Stimulated activated CD8-positive, alpha-beta memory T cell treated with anti-CD3 and anti-CD28 coated beads, Interleukin-2, amount 100 ng/mL, for 48 hours (primary cell): ENCODE data around the gene ARHGAP27.
A peak's percentile ranks its signal among the peaks of the same experiment; 100 is the strongest.
"Not testable (repeated sequence)": the region's sequence is repeated elsewhere in the genome, so short reads cannot be mapped to it uniquely, and the experiment has no call there.

Experiments used
- DNase-seq, 2 donors: peaks; one replicate each; pipeline ENCODE4 v3.0.0-alpha.2; 2020; ENCODE audit warnings: low read depth in 2 of 2

Gene ARHGAP27

DNA sequence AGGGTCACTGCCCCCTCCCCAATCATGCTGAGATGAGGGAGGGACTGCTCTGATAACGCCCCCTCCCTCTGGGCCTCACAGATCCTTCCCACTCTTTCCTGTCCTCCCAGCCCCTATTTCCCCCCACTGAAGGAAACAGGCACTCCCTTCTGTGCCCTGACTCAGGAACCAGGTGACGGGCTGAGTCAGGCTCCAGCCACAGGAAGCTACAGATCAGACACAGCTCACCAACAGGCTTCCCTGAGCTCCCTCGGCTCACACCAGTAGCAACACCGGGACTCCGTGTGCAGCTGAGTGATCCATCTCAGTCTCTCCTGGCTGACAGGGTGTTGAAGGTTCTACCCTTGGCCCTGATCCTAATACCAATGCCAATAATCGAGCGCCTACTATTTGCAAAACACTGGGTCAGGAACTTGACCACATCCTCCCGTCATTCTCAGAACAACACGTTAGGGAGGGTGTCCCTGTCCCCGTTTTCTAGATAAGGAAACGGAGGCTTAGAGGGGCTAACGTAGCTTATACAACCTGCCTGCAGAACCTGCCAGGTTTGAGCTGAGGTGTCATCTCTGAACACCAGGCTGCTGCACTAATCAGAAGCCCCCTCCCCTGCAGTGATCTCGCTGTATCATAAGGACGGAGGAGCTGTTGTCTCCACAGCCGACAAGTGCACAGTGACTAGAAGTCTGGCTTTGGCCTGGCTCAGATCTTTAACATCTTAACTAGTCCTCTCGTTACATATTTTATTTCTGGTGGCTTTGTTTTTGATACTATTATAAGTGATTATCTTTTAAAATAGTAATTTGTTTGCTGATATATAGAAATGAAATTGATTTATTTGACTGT, 13.5 kb upstream of the ARHGAP27 start:
- DNase-seq: peak in 1 of 2 donors; percentile 29

- DNase-seq: not testable (repeated sequence)
Measured at GRCh38 chr17:45444856-45445820, 12.5 kb upstream of the ARHGAP27 start.

GRCh38 chr17:45444301-45444700, 11.6 kb upstream of the ARHGAP27 start:
- not testable (repeated sequence) for DNase-seq

GRCh38 chr17:45443371-45444260, 10.9 kb upstream of the ARHGAP27 start:
- DNase-seq: not testable (repeated sequence)

DNA sequence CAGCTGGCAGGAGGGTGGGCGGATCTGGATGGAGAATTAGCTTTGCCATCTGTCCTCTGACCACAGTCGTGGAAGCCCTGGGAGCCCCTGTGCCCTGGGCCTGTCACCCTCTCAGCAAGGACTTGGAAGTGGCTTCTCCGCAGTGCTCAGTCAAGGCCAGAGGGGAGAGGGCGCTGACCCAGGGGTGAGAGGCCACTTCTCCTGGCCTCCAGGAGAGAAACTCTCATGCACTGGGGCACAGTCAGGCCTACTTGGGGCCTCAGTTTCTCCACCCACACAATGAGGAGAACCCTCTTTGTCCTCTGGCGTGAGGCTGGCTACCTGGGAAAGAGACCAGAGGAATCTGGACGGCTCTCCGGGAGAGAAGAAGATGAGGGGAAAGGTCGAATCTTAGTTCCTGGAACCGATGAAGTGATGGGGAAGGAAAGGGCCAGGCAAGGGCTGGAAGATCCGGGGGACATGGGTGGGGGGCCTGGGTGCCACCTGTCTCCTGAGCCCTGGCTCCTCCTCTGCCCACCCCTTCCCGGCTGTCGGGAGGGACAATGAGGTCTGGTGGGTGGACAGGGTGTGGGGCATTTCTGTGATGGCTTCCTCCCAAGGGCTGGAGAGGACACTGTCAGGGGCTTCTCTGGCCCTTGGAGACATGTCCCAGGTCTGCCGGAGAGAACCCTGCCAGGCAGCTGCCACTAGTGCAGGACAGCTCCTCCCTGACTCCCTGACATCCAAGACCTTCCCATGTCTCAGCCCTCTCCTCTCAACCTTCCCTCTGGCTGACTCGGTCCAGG, 9.0 kb upstream of the ARHGAP27 start:
- no peak for DNase-seq

DNA sequence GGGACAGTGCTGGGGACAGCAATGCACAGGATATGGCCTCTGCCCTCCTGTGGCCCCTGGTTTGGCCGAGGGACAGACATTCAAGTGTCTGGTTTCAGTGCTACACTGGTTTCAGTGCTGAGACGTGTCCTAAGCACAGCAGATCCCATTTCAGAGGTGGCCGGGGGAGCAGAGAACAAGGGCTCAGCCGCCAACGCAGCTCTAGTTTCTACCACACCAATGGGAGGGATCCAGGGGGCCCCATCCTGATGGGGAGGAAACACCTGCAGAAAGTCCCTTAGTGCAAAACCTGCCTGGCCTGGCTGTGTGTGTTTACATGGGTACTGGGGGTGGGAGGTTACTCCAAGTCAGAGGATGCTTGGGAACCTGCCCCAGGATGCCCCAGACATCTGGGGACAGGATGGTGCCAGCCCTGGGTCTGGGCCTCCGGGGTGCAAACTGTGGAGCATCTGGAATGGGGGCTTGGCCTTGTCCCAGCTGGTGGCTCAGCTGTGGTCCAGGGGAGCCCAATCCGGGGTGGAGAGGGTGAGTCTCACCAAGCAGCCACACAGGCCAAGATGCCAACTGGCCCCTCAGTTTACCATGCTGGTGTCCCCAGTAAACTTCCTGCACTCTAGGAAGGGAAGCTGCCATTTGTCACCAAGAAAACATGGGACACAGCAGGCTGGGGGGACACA, 8.3 kb upstream of the ARHGAP27 start:
- DNase-seq: not testable (repeated sequence)

DNA sequence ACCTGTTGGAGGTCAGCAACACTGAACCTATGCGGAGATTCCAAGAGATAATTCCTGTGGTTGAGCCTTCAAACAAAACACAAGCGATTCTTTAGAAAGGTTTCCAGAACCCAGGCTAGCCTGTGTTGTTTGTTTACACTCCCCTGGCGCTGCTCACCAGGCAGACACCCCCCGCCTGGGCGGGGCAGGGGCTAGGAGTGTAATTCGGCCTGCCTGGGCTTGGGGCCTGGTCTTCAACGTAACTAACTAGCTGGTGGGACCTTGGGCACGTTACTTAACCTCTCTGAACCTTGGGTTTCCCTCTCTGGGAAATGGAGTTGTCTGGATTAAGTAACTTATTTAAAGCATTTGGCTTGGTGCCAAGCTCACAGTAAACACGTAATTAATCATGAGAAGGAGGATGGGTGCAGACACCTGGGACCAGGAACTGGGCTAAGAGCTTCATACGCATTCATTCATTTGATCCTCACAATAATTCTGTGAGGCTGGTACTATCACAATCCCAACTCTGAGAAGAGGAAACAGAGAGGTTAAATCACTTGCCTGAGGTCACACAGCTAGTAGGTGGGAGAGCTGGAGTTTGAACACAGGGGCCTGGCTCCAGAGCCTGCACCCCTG, 7.6 kb upstream of the ARHGAP27 start:
- DNase-seq: no peak

GRCh38 chr17:45438931-45439610, 6.4 kb upstream of the ARHGAP27 start:
- no peak for DNase-seq

DNA sequence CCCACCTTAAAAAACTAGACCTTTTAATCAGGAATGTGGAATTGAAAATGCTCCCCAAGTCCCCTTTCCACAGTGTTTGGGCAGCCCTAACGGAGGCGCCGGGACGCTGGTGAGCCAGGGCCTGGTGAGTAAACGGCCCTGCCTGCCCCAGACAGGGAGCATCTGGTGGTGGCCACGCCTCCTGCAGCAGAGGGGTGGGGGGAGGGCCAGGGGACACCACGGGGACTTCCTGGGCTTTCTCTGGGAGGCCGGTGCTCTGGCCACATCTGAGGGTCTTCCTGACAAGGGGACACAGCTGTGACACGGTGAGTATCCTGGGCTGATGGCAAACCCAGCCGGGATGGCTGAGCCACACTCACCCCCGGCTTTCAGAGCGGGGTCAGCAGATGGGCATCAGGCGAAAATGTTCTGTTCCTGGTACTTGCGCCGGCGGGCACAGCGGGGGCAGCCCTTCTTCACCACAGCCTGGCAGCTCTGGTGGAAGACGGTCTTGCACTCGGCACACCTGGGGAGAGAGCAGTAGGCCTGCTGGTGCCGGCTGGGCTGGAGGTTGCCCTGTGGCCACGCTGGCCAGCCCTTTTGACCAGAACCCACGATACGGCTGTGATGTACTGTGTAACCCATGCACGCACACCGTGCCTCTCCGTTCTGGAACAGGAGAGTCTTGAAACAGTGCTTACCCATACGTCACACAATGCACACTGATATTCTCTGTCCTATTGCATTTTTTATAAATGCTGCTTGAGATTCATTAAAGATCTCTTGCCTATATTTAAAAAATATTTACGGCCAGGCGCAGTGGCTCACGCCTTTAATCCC, 5.0 kb upstream of the ARHGAP27 start:
- no peak for DNase-seq

- DNase-seq: no peak
Measured at GRCh38 chr17:45436625-45437464, 4.2 kb upstream of the ARHGAP27 start.

GRCh38 chr17:45436161-45436560, 3.5 kb upstream of the ARHGAP27 start:
- DNase-seq: no peak

- DNase-seq: no peak
Measured at GRCh38 chr17:45435481-45435880, 2.8 kb upstream of the ARHGAP27 start.

DNA sequence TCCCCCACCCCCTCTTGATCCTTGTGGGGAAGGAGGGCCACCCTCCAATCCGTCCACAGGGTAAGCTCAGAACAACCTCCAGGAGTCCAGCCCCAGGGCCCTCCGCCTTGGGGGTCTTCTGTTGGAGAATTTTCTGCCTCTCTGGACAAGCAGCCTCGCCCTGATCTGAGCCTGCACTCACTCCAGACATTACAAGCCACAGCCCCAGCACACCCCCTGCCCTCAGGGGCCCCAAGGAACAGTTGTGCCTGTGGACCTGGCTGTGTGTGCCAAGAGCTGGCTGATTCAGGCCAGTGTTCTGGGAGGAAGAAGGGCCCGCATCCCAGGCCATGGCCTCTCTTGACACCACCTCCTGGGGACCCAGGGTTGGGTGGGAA, 477 bp upstream of the ARHGAP27 start:
- no peak for DNase-seq

- peak; percentile 69 to 77 for DNase-seq
Measured at GRCh38 chr17:45431531-45432404, 902 bp downstream of the ARHGAP27 start.

GRCh38 chr17:45430738-45431530, 1.7 kb downstream of the ARHGAP27 start:
- no peak for DNase-seq
